ENCODE data around the gene SEMA3G. TPM values are rescaled to one million over a fixed set of nuclear protein-coding genes. Genes with fewer than 3 reads are reported as not detected.

SEMA3G gene
- polyA plus RNA-seq, 4 donors, result 0.67 to 30.4 (median 1.7) TPM

DNA sequence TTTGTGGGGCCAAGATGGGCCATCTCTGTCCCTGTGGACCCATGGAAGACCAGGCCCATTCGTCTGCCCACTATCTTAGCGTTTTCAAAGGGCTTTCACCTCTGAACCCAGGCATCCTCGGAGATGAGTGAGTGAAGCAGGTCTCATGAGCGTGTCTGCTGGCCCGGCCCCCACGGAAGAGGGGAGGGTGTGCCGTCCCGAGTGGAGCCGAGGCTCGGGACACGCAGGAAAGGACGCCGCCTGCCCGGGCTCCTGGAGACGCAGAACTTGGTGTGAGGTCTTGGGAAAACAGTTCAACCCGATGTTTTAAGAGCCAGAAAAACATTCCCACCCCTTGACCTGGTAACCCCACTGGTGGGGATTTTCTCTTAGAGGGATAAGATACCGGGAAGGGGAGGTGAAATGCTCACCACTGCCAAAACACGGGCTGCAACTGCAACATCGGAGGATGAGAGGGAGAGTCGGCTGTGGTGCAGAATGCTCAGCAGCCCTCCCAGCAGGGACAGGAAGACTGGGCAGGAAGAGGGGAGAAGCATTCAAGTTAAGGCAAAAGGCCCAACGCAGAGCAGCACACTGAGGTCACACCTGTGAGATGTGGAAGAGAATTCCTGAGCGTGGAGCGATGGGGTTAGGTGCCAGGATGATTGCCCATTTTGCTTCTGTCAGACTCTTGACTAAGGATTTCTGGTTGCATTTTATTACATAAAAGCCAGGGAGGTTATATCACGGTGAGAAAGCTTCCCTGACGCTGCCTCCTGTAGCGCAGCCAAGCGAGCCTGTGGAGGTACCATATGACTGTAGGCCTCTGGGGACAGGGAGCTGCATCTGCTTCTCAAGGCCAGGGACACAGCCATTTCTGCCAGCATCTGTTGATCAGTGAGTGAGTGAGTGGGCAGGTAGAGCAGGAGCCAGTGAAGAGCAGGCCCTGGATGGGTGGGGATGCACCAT lies 36.1 kb upstream of the SEMA3G start:
- no peak overlapping the region for H3K4me3 ChIP-seq (ENCODE audit: low read depth in 1 of 3, low read length in 3 of 3)
- H3K27ac ChIP-seq (ENCODE audit: low read depth in 1 of 3, low read length in 2 of 3), result no peak overlapping the region
- no peaks in the 10 kb centered on the region for H3K4me1 ChIP-seq (ENCODE audit: control insufficient read depth in 3 of 3, insufficient read depth in 2 of 3, low read depth in 1 of 3, low read length in 2 of 3)
- DNase-seq, result no peak
- WGBS, 3 donors, result 85 to 93% (median 89%) methylated on average over 27 of the region's 27 CpGs
- H3K36me3 ChIP-seq (ENCODE audit: control insufficient read depth in 3 of 3, insufficient read depth in 2 of 3, low read depth in 1 of 3, low read length in 3 of 3), result peaks cover 11 to 96% (median 29%) of the 10 kb centered on the region in 3 donors
- H3K9me3 ChIP-seq (ENCODE audit: control insufficient read depth in 2 of 2, insufficient read depth in 1 of 2, low read depth in 1 of 2, low read length in 1 of 2), result no peaks in the 10 kb centered on the region
- FAIRE-seq, result no peak
- H3K27me3 ChIP-seq (ENCODE audit: control insufficient read depth in 3 of 3, insufficient read depth in 3 of 3, low read length in 3 of 3), result no peaks in the 10 kb centered on the region

DNA sequence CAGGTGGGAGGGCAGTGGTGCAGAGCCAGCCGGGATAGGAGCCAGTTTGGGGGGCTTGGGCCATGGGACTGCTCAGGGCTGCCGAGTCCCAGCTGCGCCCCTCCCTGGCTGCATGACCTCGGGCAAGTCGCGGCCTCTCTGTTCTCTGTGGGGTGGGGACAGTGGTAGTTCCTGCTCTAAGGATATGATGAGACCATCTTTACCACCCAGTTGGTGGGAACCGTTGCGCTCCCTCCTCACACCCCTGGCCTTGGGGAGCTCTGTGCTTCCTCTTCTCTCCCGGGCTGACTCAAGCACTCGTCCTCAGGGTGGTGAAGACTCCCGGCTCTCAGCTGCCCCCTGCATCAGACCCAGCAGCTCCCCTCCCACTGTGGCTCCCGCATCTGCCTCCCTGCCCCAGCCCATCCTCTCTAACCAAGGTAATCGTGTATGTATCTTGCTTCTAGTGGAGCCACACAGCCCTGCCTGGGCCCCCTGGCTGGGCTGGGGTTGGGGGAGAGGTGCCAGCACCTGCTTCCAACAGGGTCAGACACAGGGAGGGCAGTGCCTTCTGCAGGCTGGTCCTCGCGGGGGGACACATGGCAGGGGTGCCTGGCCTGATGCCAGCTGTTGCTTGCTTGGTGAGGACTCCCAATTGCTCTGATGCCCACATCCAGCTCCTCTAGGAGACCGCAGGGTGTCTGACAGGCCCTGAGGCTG lies 35.1 kb upstream of the SEMA3G start:
- Histone ChIP-seq H3K36me3 (ENCODE audit: control insufficient read depth in 3 of 3, insufficient read depth in 2 of 3, low read depth in 1 of 3, low read length in 3 of 3) (peaks cover 12 to 96% (median 30%) of the 10 kb centered on the region in 3 donors), H3K27ac (ENCODE audit: low read depth in 1 of 3, low read length in 2 of 3) (no peak overlapping the region), H3K27me3 (ENCODE audit: control insufficient read depth in 3 of 3, insufficient read depth in 3 of 3, low read length in 3 of 3) (no peaks in the 10 kb centered on the region), H3K4me3 (ENCODE audit: low read depth in 1 of 3, low read length in 3 of 3) (no peak overlapping the region), H3K4me1 (ENCODE audit: control insufficient read depth in 3 of 3, insufficient read depth in 2 of 3, low read depth in 1 of 3, low read length in 2 of 3) (no peaks in the 10 kb centered on the region), H3K9me3 (ENCODE audit: control insufficient read depth in 2 of 2, insufficient read depth in 1 of 2, low read depth in 1 of 2, low read length in 1 of 2) (no peaks in the 10 kb centered on the region)
- DNase-seq (no peak), FAIRE-seq (no peak)
- 86 to 95% (median 94%) methylated on average over 14 to 16 of the region's 16 CpGs for WGBS, 3 donors

DNA sequence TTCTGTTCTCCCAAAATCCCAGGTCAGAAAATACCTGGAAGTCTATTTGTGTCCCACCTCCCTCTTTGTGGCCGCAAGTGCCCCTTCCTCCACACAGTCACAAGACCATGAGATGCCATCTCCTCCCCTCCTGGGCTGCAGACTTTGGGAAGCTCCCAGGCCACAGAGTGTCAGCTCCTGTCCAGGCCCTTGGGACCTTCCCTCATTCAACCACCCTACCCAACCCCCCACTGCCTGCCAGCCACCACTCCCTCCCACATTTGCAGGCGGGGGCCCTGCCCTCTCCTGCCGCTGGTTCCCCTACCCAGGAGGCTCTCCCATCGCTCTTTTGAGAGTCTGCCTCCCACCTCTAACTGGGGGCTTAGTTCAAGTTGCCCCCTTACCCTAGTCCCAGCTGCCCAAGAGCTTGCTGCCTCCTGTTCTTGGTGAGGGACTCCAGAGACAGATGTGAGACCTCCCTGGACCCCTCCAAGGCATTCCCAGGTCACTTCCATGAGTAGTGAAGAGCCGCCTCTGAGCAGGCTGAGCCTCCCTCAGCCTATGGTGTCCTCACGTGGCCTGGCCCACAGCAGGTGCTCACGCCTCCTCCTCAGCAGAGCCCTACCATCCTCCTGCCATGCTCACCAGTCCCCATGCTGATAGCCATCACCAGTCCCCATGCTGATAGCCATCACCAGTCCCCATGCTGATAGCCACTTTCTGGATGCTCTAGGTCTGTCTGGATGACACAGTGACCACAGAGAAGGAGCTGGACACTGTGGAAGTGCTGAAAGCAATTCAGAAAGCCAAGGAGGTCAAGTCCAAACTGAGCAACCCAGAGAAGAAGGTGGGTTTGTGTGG lies 34.4 kb upstream of the SEMA3G start:
- H3K4me1 ChIP-seq (ENCODE audit: control insufficient read depth in 3 of 3, insufficient read depth in 2 of 3, low read depth in 1 of 3, low read length in 2 of 3), result no peaks in the 10 kb centered on the region
- H3K9me3 ChIP-seq (ENCODE audit: control insufficient read depth in 2 of 2, insufficient read depth in 1 of 2, low read depth in 1 of 2, low read length in 1 of 2), result no peaks in the 10 kb centered on the region
- FAIRE-seq, result no peak
- H3K4me3 ChIP-seq (ENCODE audit: low read depth in 1 of 3, low read length in 3 of 3), result no peak overlapping the region
- WGBS, 3 donors, result 94 to 97% (median 94%) methylated on average over 7 of the region's 7 CpGs
- H3K36me3 ChIP-seq (ENCODE audit: control insufficient read depth in 3 of 3, insufficient read depth in 2 of 3, low read depth in 1 of 3, low read length in 3 of 3), result peaks cover 12 to 91% (median 30%) of the 10 kb centered on the region in 3 donors
- DNase-seq, result no peak
- H3K27me3 ChIP-seq (ENCODE audit: control insufficient read depth in 3 of 3, insufficient read depth in 3 of 3, low read length in 3 of 3), result no peaks in the 10 kb centered on the region
- no peak overlapping the region for H3K27ac ChIP-seq (ENCODE audit: low read depth in 1 of 3, low read length in 2 of 3)

DNA sequence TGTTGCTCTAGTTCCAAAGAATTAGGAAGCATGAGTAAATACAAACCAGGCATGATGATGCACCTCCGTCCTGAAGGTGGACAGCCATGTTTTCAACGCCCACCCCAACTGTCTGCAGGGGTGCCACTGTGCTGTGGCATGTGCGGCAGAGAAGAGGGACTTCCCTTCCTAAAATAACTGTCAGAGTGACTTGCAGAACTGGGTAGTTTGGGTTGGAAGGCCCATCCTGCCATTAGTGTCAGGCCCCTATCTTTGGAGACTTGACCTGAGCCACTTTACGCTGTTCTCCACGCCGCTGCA lies 32.8 kb upstream of the SEMA3G start:
- DNase-seq (no peak), FAIRE-seq (no peak)
- 94 to 99% (median 96%) methylated on average over 6 of the region's 6 CpGs for WGBS, 3 donors
- Histone ChIP-seq H3K4me1 (ENCODE audit: control insufficient read depth in 3 of 3, insufficient read depth in 2 of 3, low read depth in 1 of 3, low read length in 2 of 3) (no peaks in the 10 kb centered on the region), H3K4me3 (ENCODE audit: low read depth in 1 of 3, low read length in 3 of 3) (no peak overlapping the region), H3K36me3 (ENCODE audit: control insufficient read depth in 3 of 3, insufficient read depth in 2 of 3, low read depth in 1 of 3, low read length in 3 of 3) (peaks cover 19 to 93% (median 37%) of the 10 kb centered on the region in 3 donors), H3K9me3 (ENCODE audit: control insufficient read depth in 2 of 2, insufficient read depth in 1 of 2, low read depth in 1 of 2, low read length in 1 of 2) (no peaks in the 10 kb centered on the region), H3K27me3 (ENCODE audit: control insufficient read depth in 3 of 3, insufficient read depth in 3 of 3, low read length in 3 of 3) (no peaks in the 10 kb centered on the region), H3K27ac (ENCODE audit: low read depth in 1 of 3, low read length in 2 of 3) (no peak overlapping the region)

DNA sequence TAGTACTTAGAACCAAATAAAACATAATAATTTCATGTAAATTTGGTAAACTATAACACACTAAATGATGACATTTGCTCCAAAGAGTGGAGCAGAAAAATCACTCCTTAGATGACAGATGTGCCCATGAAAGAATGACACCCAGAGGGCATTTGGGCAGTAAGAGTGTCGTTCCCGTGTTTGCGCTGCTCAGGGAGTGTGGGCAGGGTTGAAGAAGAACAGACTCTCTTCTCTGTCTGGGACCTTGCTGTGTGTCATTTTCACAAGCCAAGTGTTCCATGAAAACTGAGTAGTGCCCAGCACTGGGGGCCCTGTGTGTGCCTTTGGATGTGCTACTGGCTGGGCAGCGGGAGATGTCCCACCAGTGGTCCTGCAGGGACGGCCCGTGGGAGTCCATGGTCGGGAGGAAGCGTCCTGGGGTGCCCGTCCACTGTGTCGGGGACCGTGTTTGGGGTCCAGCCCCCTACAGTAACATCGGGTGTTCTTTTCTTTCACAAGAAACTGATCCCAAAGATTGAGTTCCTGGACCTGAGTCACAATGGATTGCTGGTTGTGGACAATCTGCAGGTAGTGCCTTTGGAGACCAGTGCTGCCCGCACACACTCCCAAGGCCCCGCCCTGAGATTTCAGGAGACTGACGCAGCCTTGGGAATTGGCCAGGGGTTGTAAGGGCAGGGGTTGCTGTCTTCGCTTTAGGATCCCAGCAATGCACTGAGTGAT lies 32.3 kb upstream of the SEMA3G start:
- DNase-seq, result no peak
- WGBS, 3 donors, result 94% methylated on average over 16 of the region's 16 CpGs
- FAIRE-seq, result no peak

DNA sequence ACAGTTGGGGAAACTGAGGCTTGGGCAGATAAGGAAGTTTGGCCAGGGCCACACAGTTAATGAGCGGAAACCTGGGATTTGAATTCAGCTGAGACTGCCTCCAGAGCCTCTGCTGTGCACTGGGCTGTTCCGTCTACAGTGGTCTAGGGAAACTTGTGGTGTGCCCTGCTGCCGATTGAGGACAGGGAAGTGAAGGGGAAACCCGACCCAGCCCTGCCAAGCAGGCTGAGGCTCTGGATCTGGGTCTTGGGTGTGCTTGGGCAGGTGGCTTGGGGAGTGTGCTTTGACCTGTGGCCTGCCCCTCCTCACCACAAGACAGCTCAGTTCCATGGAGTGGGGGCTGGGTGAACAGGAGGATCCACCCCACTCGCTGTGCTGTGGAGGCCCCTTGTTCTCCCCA lies 28.1 kb upstream of the SEMA3G start:
- WGBS, 3 donors, result 73 to 86% (median 76%) methylated on average over 5 of the region's 5 CpGs
- FAIRE-seq (no peak), DNase-seq (no peak)
- H3K27ac ChIP-seq (ENCODE audit: low read depth in 1 of 3, low read length in 2 of 3), result no peak overlapping the region
- no peak overlapping the region for H3K4me3 ChIP-seq (ENCODE audit: low read depth in 1 of 3, low read length in 3 of 3)
- H3K27me3 ChIP-seq (ENCODE audit: control insufficient read depth in 3 of 3, insufficient read depth in 3 of 3, low read length in 3 of 3), result no peaks in the 10 kb centered on the region
- H3K4me1 ChIP-seq (ENCODE audit: control insufficient read depth in 3 of 3, insufficient read depth in 2 of 3, low read depth in 1 of 3, low read length in 2 of 3), result no peaks in the 10 kb centered on the region
- no peaks in the 10 kb centered on the region for H3K9me3 ChIP-seq (ENCODE audit: control insufficient read depth in 2 of 2, insufficient read depth in 1 of 2, low read depth in 1 of 2, low read length in 1 of 2)
- H3K36me3 ChIP-seq (ENCODE audit: control insufficient read depth in 3 of 3, insufficient read depth in 2 of 3, low read depth in 1 of 3, low read length in 3 of 3), result peaks cover 17 to 82% (median 19%) of the 10 kb centered on the region in 3 donors

More for the DNA sequence above, 32.3 kb upstream of the SEMA3G start:
- no peak overlapping the region for H3K4me3 ChIP-seq (ENCODE audit: low read depth in 1 of 3, low read length in 3 of 3)
- no peaks in the 10 kb centered on the region for H3K9me3 ChIP-seq (ENCODE audit: control insufficient read depth in 2 of 2, insufficient read depth in 1 of 2, low read depth in 1 of 2, low read length in 1 of 2)
- H3K4me1 ChIP-seq (ENCODE audit: control insufficient read depth in 3 of 3, insufficient read depth in 2 of 3, low read depth in 1 of 3, low read length in 2 of 3), result no peaks in the 10 kb centered on the region
- peaks cover 19 to 93% (median 40%) of the 10 kb centered on the region in 3 donors for H3K36me3 ChIP-seq (ENCODE audit: control insufficient read depth in 3 of 3, insufficient read depth in 2 of 3, low read depth in 1 of 3, low read length in 3 of 3)
- no peak overlapping the region for H3K27ac ChIP-seq (ENCODE audit: low read depth in 1 of 3, low read length in 2 of 3)
- no peaks in the 10 kb centered on the region for H3K27me3 ChIP-seq (ENCODE audit: control insufficient read depth in 3 of 3, insufficient read depth in 3 of 3, low read length in 3 of 3)

DNA sequence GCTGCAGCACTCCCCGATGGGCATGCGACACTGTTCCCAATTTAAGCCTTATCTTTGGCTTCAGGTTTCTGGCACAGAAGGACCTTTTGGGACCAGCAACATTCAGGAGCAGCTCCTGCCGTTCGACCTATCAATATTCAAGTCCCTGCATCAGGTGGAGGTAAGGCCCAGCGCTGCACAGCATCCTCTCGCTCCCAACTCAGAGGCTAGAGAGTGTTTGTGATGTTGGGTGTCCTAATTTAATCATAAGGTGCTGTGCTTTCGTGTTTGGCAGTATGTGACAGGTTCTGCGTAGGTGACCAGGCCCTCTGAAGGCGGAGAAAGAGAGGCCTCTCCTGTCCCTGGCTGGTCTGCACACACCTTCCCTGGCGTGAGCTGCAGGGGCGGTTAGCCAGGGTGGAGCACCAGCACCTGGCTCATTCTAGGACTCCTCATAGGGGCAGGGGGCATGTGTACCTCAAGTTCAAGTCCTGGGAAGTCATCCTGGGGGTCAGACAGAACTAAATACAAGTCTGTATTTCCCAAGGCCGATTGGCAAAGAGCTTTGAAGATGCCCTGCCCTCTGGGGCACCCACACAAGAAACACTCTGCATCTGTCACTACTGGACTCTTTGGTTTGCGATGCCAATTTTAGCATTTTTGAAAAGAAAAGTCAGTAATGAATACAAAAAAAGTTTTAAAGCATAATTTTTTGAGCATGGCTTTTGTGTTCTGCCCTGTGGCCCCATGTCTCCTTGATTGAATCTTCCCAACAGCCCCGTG lies 27.5 kb upstream of the SEMA3G start:
- Histone ChIP-seq H3K4me1 (ENCODE audit: control insufficient read depth in 3 of 3, insufficient read depth in 2 of 3, low read depth in 1 of 3, low read length in 2 of 3) (no peaks in the 10 kb centered on the region), H3K9me3 (ENCODE audit: control insufficient read depth in 2 of 2, insufficient read depth in 1 of 2, low read depth in 1 of 2, low read length in 1 of 2) (no peaks in the 10 kb centered on the region), H3K36me3 (ENCODE audit: control insufficient read depth in 3 of 3, insufficient read depth in 2 of 3, low read depth in 1 of 3, low read length in 3 of 3) (peaks cover 13 to 81% (median 15%) of the 10 kb centered on the region in 3 donors), H3K27me3 (ENCODE audit: control insufficient read depth in 3 of 3, insufficient read depth in 3 of 3, low read length in 3 of 3) (no peaks in the 10 kb centered on the region), H3K27ac (ENCODE audit: low read depth in 1 of 3, low read length in 2 of 3) (no peak overlapping the region), H3K4me3 (ENCODE audit: low read depth in 1 of 3, low read length in 3 of 3) (no peak overlapping the region)
- FAIRE-seq (no peak), DNase-seq (no peak)
- WGBS, 3 donors, result 81 to 85% (median 83%) methylated on average over 14 of the region's 14 CpGs
